Loucy (cell line): Measurements from ENCODE around the gene CARD9.

Experiments
- H2AFZ ChIP-seq: fragments of 200-600 bp; sonication (generic); 2 replicates; pipeline ENCODE4 v1.6.0; 2016; ENCODE audit warnings: antibody characterized with exemption, mild to moderate bottlenecking, low read length, moderate library complexity
- H3F3A ChIP-seq: fragments of 200-600 bp; 2 replicates; pipeline ENCODE4 v1.6.0; 2016; ENCODE audit warnings: antibody characterized with exemption, low read depth, mild to moderate bottlenecking
- H3K27me3 ChIP-seq: fragments of 200-600 bp; sonication (generic); 2 replicates; pipeline ENCODE4 v1.6.1; 2014; ENCODE audit warnings: low read length, mild to moderate bottlenecking; ENCODE audit not compliant: insufficient read depth, poor library complexity, severe bottlenecking
- H3K36me3 ChIP-seq: fragments of 200-600 bp; sonication (generic); 2 replicates; pipeline ENCODE4 v1.6.1; 2016; ENCODE audit warnings: low read length; ENCODE audit not compliant: insufficient read depth
- H3K4me1 ChIP-seq: fragments of 200-600 bp; sonication (generic); 2 replicates; pipeline ENCODE4 v1.5.1; 2014; ENCODE audit warnings: low read length, mild to moderate bottlenecking; ENCODE audit not compliant: insufficient read depth, poor library complexity, severe bottlenecking
- H3K4me2 ChIP-seq: fragments of 200-600 bp; sonication (generic); 2 replicates; pipeline ENCODE4 v1.6.0; 2014; ENCODE audit warnings: antibody characterized with exemption, low read length, low read depth, mild to moderate bottlenecking; ENCODE audit not compliant: poor library complexity, severe bottlenecking
- H3K4me3 ChIP-seq: fragments of 200-600 bp; sonication (generic); 2 replicates; pipeline ENCODE4 v1.5.1; 2014; ENCODE audit warnings: low read length, mild to moderate bottlenecking, mixed read lengths; ENCODE audit not compliant: poor library complexity, severe bottlenecking
- H3K79me2 ChIP-seq: fragments of 200-600 bp; sonication (generic); 2 replicates; pipeline ENCODE4 v1.6.1; 2014; ENCODE audit warnings: low read length; ENCODE audit not compliant: insufficient read depth
- H3K9ac ChIP-seq: fragments of 200-600 bp; sonication (generic); 2 replicates; pipeline ENCODE4 v1.6.0; 2014; ENCODE audit warnings: mild to moderate bottlenecking, low read depth, low read length, moderate library complexity; ENCODE audit not compliant: poor library complexity, severe bottlenecking
- H3K9me2 ChIP-seq: fragments of 200-600 bp; sonication (generic); replicated peaks from 2 replicates; pipeline ENCODE4 v1.6.1; 2016; ENCODE audit warnings: low read depth, low read length, mixed read lengths
- H3K9me3 ChIP-seq: fragments of 200-600 bp; sonication (generic); 2 replicates; pipeline ENCODE4 v1.6.1; 2014; ENCODE audit warnings: mild to moderate bottlenecking, antibody characterized with exemption, low read length, low read depth; ENCODE audit not compliant: insufficient read depth
- H4K20me1 ChIP-seq: fragments of 200-600 bp; sonication (generic); 2 replicates; pipeline ENCODE4 v1.6.0; 2014; ENCODE audit warnings: antibody characterized with exemption, low read length, mild to moderate bottlenecking; ENCODE audit not compliant: insufficient read depth, poor library complexity, severe bottlenecking
- EZH2phosphoT487 ChIP-seq: fragments of 200-600 bp; IDR thresholded peaks from 2 replicates; pipeline ENCODE4 v1.6.1; 2018; ENCODE audit warnings: antibody characterized with exemption, mild to moderate bottlenecking, moderate library complexity, borderline replicate concordance
- TF ChIP-seq, protein P1 (sequence below): fragments of 200-600 bp; sonication (generic); conservative IDR thresholded peaks from 2 replicates; pipeline ENCODE4 v1.5.1; 2014; ENCODE audit warnings: mild to moderate bottlenecking, antibody characterized with exemption, low read length

The CARD9 gene

GRCh38 chr9:136365775-136366222 is 7.7 kb downstream of the CARD9 start:
- Histone ChIP-seq H3K9me3 (no peaks in the 10 kb centered on the region), H3K9ac (no peak overlapping the region), H3K27me3 (no peaks in the 10 kb centered on the region), H3K9me2 (no peaks in the 10 kb centered on the region), H4K20me1 (peaks cover 7% of the 10 kb centered on the region), H3K36me3 (no peaks in the 10 kb centered on the region), H3K4me3 (no peak overlapping the region), H3K4me2 (no peak overlapping the region), H2AFZ (no peak overlapping the region), H3F3A (no peaks in the 10 kb centered on the region), H3K4me1 (peaks cover 6% of the 10 kb centered on the region), H3K79me2 (no peaks in the 10 kb centered on the region)
- no peak for TF ChIP-seq EZH2phosphoT487
- TF ChIP-seq, protein P1, sequence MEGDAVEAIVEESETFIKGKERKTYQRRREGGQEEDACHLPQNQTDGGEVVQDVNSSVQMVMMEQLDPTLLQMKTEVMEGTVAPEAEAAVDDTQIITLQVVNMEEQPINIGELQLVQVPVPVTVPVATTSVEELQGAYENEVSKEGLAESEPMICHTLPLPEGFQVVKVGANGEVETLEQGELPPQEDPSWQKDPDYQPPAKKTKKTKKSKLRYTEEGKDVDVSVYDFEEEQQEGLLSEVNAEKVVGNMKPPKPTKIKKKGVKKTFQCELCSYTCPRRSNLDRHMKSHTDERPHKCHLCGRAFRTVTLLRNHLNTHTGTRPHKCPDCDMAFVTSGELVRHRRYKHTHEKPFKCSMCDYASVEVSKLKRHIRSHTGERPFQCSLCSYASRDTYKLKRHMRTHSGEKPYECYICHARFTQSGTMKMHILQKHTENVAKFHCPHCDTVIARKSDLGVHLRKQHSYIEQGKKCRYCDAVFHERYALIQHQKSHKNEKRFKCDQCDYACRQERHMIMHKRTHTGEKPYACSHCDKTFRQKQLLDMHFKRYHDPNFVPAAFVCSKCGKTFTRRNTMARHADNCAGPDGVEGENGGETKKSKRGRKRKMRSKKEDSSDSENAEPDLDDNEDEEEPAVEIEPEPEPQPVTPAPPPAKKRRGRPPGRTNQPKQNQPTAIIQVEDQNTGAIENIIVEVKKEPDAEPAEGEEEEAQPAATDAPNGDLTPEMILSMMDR, result no peak

DNA sequence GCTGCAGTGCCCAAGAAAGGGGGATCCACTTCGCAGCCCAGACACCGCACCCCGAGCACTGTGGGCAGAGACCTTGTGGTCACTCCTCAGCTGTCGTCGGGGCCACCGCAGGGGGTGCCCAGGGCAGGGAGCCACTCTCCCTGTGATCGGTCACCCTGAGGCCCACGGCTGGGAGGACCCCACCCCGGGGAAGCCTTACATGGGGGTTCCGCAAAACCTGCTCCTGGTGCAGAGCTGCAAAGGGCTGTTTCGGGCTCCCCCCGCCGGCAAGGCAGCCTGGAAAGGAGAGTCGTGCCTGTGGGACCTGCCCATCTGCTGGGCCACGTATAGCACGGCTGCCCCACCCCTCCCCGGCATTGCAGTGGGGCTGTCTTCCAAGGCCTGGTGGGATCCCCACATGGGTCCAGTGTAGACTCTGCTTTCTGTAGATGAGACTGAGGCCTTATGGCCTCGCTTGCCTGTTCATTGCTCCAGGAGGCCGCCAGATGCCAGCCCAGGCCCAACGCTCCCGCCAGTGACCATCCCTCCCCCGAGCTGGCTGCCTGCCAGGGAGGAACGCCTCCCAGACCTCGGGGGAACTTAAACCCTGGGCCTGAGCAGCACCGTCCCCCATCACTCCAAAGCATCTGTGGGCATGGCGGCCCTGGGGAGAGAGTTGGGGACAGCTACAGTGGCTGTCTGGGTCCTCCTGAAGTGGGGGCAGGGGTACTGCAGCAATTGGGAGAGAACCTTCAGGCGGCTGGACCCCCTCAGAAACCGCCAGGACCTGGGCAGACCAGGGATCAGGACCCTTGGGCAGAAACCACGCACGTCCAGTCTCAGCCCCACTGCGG is 8.3 kb downstream of the CARD9 start:
- no peak overlapping the region for H3K9ac ChIP-seq
- H3K4me3 ChIP-seq, result no peak overlapping the region
- no peaks in the 10 kb centered on the region for H3K9me3 ChIP-seq
- H3K27me3 ChIP-seq, result no peaks in the 10 kb centered on the region
- H3F3A ChIP-seq, result no peaks in the 10 kb centered on the region
- peaks cover 7% of the 10 kb centered on the region for H4K20me1 ChIP-seq
- no peaks in the 10 kb centered on the region for H3K36me3 ChIP-seq
- no peak overlapping the region for H3K4me2 ChIP-seq
- no peaks in the 10 kb centered on the region for H3K9me2 ChIP-seq
- no peak for TF ChIP-seq EZH2phosphoT487
- TF ChIP-seq, protein P1, result no peak
- H3K4me1 ChIP-seq, result peaks cover 6% of the 10 kb centered on the region
- no peak overlapping the region for H2AFZ ChIP-seq
- no peaks in the 10 kb centered on the region for H3K79me2 ChIP-seq

DNA sequence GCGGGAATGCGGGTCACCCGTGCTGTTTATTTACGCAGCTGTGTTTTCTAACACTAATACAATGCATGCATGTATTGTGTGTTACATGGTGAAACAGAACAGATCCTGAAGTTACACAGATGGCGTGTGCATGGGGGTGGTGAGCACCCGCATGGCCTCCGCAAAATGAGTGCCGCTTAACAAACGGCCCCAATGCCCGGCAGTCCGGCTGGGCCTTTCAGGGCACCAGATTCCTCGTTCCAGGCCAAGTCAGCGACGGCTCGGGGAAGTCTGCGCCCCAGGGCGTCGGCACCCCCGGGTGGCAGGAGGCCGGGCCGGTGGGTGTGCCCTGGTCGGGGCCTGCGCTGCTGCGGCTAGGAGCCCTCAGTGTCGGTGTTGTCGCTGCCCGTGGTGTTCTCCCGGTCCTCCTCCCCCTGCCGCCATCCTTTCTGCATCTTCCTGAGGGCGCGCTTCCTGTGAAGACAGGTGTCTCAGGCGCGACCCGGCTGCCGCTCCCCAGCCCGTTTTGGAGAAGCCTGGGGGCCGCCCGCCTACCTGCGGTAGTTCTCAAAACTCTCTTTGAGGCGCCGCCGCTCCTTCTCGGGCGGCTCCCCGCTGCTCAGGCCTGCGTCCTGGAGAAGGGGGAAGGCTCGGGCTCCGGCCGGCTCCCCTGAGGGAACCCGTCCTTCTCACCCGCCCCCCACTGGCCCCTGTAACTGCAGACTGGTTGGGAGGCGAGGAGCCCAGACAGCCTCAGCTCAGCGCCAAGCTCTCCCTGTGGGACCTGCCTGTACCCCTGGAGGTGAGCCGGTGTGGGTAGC is 9.3 kb downstream of the CARD9 start:
- TF ChIP-seq, protein P1, result no peak
- no peak for TF ChIP-seq EZH2phosphoT487
- Histone ChIP-seq H2AFZ (no peak overlapping the region), H3F3A (no peaks in the 10 kb centered on the region), H3K27me3 (no peaks in the 10 kb centered on the region), H3K79me2 (no peaks in the 10 kb centered on the region), H3K4me1 (peaks cover 6% of the 10 kb centered on the region), H3K9me3 (no peaks in the 10 kb centered on the region), H3K4me3 (peak overlapping the region; percentile 99), H3K36me3 (no peaks in the 10 kb centered on the region), H3K4me2 (peak overlapping the region; percentile 71), H3K9me2 (no peaks in the 10 kb centered on the region), H4K20me1 (peaks cover 7% of the 10 kb centered on the region), H3K9ac (peak overlapping the region; percentile 65)
